Esophagus muscularis mucosa (tissue), 4 donors: ENCODE results near the gene PDE8B. TPM values are rescaled to one million over a fixed set of nuclear protein-coding genes. Genes with fewer than 3 reads are reported as not detected.

Source experiments
- DNase-seq: peaks from one replicate; pipeline ENCODE4 v3.0.0-alpha.2; 2017; ENCODE audit errors: extremely low spot score
- H3K27ac ChIP-seq, 4 donors: fragments of 200-600 bp; sonication (generic); replicated peaks in 1 of 4; 1 replicate in 3 of 4; 2 replicates in 1 of 4; pipeline ENCODE4 v1.5.1; 2016 to 2019; ENCODE audit warnings: mild to moderate bottlenecking in 1 of 4
- H3K27me3 ChIP-seq, 4 donors: fragments of 200-600 bp; sonication (generic); one replicate each; pipeline versions ENCODE4 v1.5.1 to v1.6.0; 2016 to 2019
- H3K36me3 ChIP-seq, 4 donors: fragments of 200-600 bp; sonication (generic); one replicate each; pipeline ENCODE4 v1.5.1; 2016 to 2019
- H3K4me1 ChIP-seq, 4 donors: fragments of 200-600 bp; sonication (generic); one replicate each; pipeline ENCODE4 v1.5.1; 2016 to 2019
- H3K4me3 ChIP-seq, 4 donors: fragments of 200-600 bp; sonication (generic); 1 replicate in 2 of 4; 2 replicates in 2 of 4; pipeline ENCODE4 v1.5.1; 2016 to 2019; ENCODE audit warnings: mild to moderate bottlenecking in 4 of 4, moderate library complexity in 1 of 4
- H3K9me3 ChIP-seq, 4 donors: fragments of 200-600 bp; sonication (generic); 1 replicate in 3 of 4; 2 replicates in 1 of 4; pipeline ENCODE4 v1.5.1; 2016 to 2019
- CTCF ChIP-seq, 3 experiments: fragments of 200-600 bp in 2 of 3; fragments of 450-650 bp in 1 of 3; sonication (generic) in 2 of 3; IDR thresholded peaks; one replicate each; pipeline ENCODE4 v1.5.1; 2017 to 2019; ENCODE audit warnings: antibody characterized with exemption in 3 of 3, mild to moderate bottlenecking in 2 of 3, moderate library complexity in 1 of 3
- EP300 ChIP-seq: sonication (generic); formaldehyde crosslinking; IDR thresholded peaks from one replicate; pipeline ENCODE4 v1.6.1; 2017; ENCODE audit warnings: antibody characterized with exemption
- POLR2A ChIP-seq: fragments of 450-650 bp; IDR thresholded peaks from one replicate; pipeline ENCODE4 v1.6.1; 2017; ENCODE audit warnings: antibody characterized with exemption, moderate library complexity, mild to moderate bottlenecking, low read depth
- POLR2AphosphoS5 ChIP-seq, 2 donors: sonication (generic); formaldehyde crosslinking; IDR thresholded peaks; one replicate each; pipeline ENCODE4 v1.6.1; 2017; ENCODE audit warnings: antibody characterized with exemption in 2 of 2
- WGBS: methylation state at CpG from one replicate; pipeline ENCODE4 v1.1.5; 2018; 5-methylcytosine and 5-hydroxymethylcytosine counted together
- intact Hi-C: fragments of 100-400 bp; cut with DNase I; formaldehyde crosslinking; loops from one replicate; pipeline ENCODE4 v1.15.1; 2023
- total RNA-seq, 4 donors: library from RNA; depleted of rRNA; stranded (reverse); fragments of >200 nt; gene quantifications; one replicate each; pipeline versions ENCODE4 v1.1.0 to v1.2.1, GENCODE V29; 2016

The PDE8B gene
- total RNA-seq, 4 donors from 2014 or later: 0.83 to 7.1 (median 1.5) TPM

GRCh38 chr5:77285251-77285841, 74.9 kb downstream of the PDE8B start:
- Histone ChIP-seq H3K4me3 (no peak overlapping the region), H3K4me1 (peaks cover 0 to 7% (median 0%) of the 10 kb centered on the region in 4 donors), H3K27ac (no peak overlapping the region), H3K27me3 (no peaks in the 10 kb centered on the region), H3K36me3 (no peaks in the 10 kb centered on the region), H3K9me3 (peaks cover 0 to 2% (median 0%) of the 10 kb centered on the region in 4 donors)
- intact Hi-C loops: no loop called here
- 91% methylated on average over 4 of the region's 4 CpGs for WGBS
- TF ChIP-seq CTCF (IDR thresholded peaks at IDR 0.05) (no peak), POLR2A (no peak), EP300 (no peak), POLR2AphosphoS5 (IDR thresholded peaks at IDR 0.05) (no peak)
- peak; percentile 34 for DNase-seq

DNA sequence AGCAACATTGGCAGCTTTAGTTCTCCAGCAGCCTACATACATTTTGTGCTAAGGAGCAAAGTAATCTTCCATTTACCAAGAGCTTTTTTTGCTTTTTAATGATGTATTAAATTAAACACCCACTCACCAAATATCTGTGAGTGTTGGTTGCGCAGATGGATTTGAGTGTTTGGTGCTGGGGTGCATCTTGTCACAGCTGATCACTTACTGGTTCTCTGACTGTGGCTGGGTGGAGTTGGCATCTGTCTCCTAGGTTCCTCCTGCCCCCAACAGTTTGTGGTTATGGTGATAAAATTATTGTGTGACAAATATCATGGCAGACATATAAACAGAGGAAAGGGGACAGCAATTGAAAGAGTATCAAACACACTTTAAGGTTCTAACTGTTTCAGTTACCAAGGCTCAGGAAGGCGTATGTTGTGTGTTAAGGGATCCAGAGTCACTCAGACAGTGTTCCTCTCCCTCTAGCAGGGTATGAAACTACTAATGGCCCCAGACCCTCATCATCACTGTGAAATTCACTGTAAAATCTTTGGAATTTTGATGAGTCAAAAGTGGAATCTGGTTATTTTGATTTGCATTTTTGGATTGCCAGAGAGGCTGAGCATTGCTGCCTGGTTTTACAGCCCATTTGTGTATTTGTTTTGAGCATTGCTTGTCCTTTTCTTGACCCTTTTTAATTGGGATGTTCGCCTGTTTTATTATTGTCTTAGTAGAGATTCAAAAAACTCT, 81.7 kb downstream of the PDE8B start:
- H3K36me3 ChIP-seq: no peaks in the 10 kb centered on the region
- peak; percentile 53 for DNase-seq
- no peaks in the 10 kb centered on the region for H3K27me3 ChIP-seq
- H3K4me3 ChIP-seq: no peak overlapping the region
- 89% methylated on average over 3 of the region's 3 CpGs for WGBS
- no peaks in the 10 kb centered on the region for H3K4me1 ChIP-seq
- TF ChIP-seq POLR2A (no peak), CTCF (IDR thresholded peaks at IDR 0.05) (no peak), EP300 (no peak), POLR2AphosphoS5 (IDR thresholded peaks at IDR 0.05) (no peak)
- no peak overlapping the region for H3K27ac ChIP-seq
- intact Hi-C loops: no loop called here
- H3K9me3 ChIP-seq: no peaks in the 10 kb centered on the region

GRCh38 chr5:77294185-77294584, 83.7 kb downstream of the PDE8B start:
- Histone ChIP-seq H3K36me3 (no peaks in the 10 kb centered on the region), H3K4me3 (no peak overlapping the region), H3K27ac (no peak overlapping the region), H3K27me3 (no peaks in the 10 kb centered on the region), H3K9me3 (no peaks in the 10 kb centered on the region), H3K4me1 (no peaks in the 10 kb centered on the region)
- 77% methylated on average over 3 of the region's 3 CpGs for WGBS
- no peak for DNase-seq
- TF ChIP-seq EP300 (no peak), POLR2AphosphoS5 (IDR thresholded peaks at IDR 0.05) (no peak), POLR2A (no peak), CTCF (IDR thresholded peaks at IDR 0.05) (no peak)
- intact Hi-C loops: no loop called here

GRCh38 chr5:77295863-77296378, 85.4 kb downstream of the PDE8B start:
- DNase-seq: no peak
- intact Hi-C loops: no loop called here
- no peak overlapping the region for H3K4me3 ChIP-seq
- WGBS: 94% methylated on average over 4 of the region's 4 CpGs
- no peaks in the 10 kb centered on the region for H3K27me3 ChIP-seq
- no peaks in the 10 kb centered on the region for H3K9me3 ChIP-seq
- H3K4me1 ChIP-seq: no peaks in the 10 kb centered on the region
- H3K27ac ChIP-seq: no peak overlapping the region
- no peaks in the 10 kb centered on the region for H3K36me3 ChIP-seq
- no peak for TF ChIP-seq CTCF (IDR thresholded peaks at IDR 0.05)
- no peak for TF ChIP-seq EP300
- no peak for TF ChIP-seq POLR2AphosphoS5 (IDR thresholded peaks at IDR 0.05)
